Kidney (tissue), 14 donors: ENCODE measurements around the gene CCSAP. TPM values are rescaled to one million over a fixed set of nuclear protein-coding genes. Genes with fewer than 3 reads are reported as not detected.

Experiments used
- DNase-seq, 5 donors: peaks; one replicate each; pipeline ENCODE4 v3.0.0-alpha.2; 2013 to 2020
- FAIRE-seq: peaks from 2 replicates; lab custom pipeline; 2012; peaks lifted over from hg19 to GRCh38; lab: Jason Lieb, UNC
- H3K27ac ChIP-seq, 2 donors: one replicate each; pipeline ENCODE4 v1.7.0; 2013; ENCODE audit warnings: low read depth in 2 of 2, low read length in 2 of 2, inconsistent platforms in 1 of 2
- H3K27me3 ChIP-seq: one replicate; pipeline ENCODE4 v1.7.1; 2013; ENCODE audit warnings: low read length, inconsistent platforms; ENCODE audit not compliant: control insufficient read depth, insufficient read depth
- H3K36me3 ChIP-seq, 3 donors: one replicate each; pipeline versions ENCODE4 v1.7.0 to v1.7.1; 2013; ENCODE audit warnings: low read length in 3 of 3, control low read depth in 1 of 3, inconsistent platforms in 1 of 3; ENCODE audit not compliant: insufficient read depth in 3 of 3, control insufficient read depth in 2 of 3
- H3K4me1 ChIP-seq, 3 donors: one replicate each; pipeline versions ENCODE4 v1.7.0 to v1.7.1; 2013; ENCODE audit warnings: low read length in 3 of 3, inconsistent platforms in 1 of 3, low read depth in 1 of 3; ENCODE audit not compliant: control insufficient read depth in 2 of 3, insufficient read depth in 2 of 3
- H3K4me3 ChIP-seq, 3 donors: one replicate each; pipeline versions ENCODE4 v1.7.0 to v1.8.1; 2013; ENCODE audit warnings: low read length in 3 of 3, control low read depth in 1 of 3, inconsistent platforms in 1 of 3
- H3K9ac ChIP-seq, 3 donors: one replicate each; pipeline versions ENCODE4 v1.7.0 to v1.7.1; 2013; ENCODE audit warnings: low read length in 3 of 3, control low read depth in 1 of 3, inconsistent platforms in 1 of 3
- H3K9me3 ChIP-seq, 3 donors: one replicate each; pipeline versions ENCODE4 v1.7.0 to v1.7.1; 2013; ENCODE audit warnings: low read length in 3 of 3, control low read depth in 1 of 3, inconsistent platforms in 1 of 3; ENCODE audit not compliant: control insufficient read depth in 2 of 3, insufficient read depth in 1 of 3
- CTCF ChIP-seq: IDR thresholded peaks from 3 replicates; pipeline ENCODE4 v1.5.1; 2012; ENCODE audit warnings: mild to moderate bottlenecking, moderate library complexity, borderline replicate concordance; ENCODE audit not compliant: insufficient read depth; ENCODE audit errors: extremely low read depth
- intact Hi-C: fragments of 100-400 bp; cut with DNase I; formaldehyde crosslinking; loops from one replicate; pipeline ENCODE4 v1.11.1; 2022
- polyA plus RNA-seq: library from polyadenylated mRNA; stranded (reverse); fragments of 350-450 nt; fragmentation: Illumina TruSeq; extraction: RNeasy Lipid Tissue Mini Kit (QIAGEN cat#74804); gene quantifications from one replicate; pipeline ENCODE4 v1.2.3, GENCODE V29; 2014; ENCODE audit warnings: low read depth, low replicate concordance; ENCODE audit not compliant: insufficient read depth
- total RNA-seq: library from RNA; stranded (reverse); fragmentation: NEBNext Ultra II Directional; extraction: Animal tissue kit (Norgen Biotek cat#: 25700); gene quantifications from one replicate; pipeline ENCODE4 v1.2.1, GENCODE V29; 2021
- donor health status: control.
- donor health status: control.
- donor health status: control.
- donor health status: control.
- donor health status: control.
- donor health status: DM: yes; HTN: yes; CAD: no.
- donor health status: Normal renal cell carcinoma (clear cell type).

CCSAP gene
- total and polyA plus RNA-seq, 2 donors from 2014 or later, result 0.84 to 3.1 TPM

GRCh38 chr1:229364207-229365065 is 21.6 kb upstream of the CCSAP start:
- H3K9me3 ChIP-seq, result no peaks in the 10 kb centered on the region
- H3K36me3 ChIP-seq, result no peaks in the 10 kb centered on the region
- no peaks in the 10 kb centered on the region for H3K27me3 ChIP-seq
- DNase-seq (no peak), FAIRE-seq (no peak)
- TF ChIP-seq CTCF, result no peak
- H3K27ac ChIP-seq, result no peak overlapping the region
- no peak overlapping the region for H3K4me3 ChIP-seq
- intact Hi-C loops, result no loop called here
- no peaks in the 10 kb centered on the region for H3K4me1 ChIP-seq
- H3K9ac ChIP-seq, result no peak overlapping the region

GRCh38 chr1:229363723-229364122 is 20.9 kb upstream of the CCSAP start:
- DNase-seq (no peak), FAIRE-seq (no peak)
- H3K27ac ChIP-seq, result no peak overlapping the region
- H3K9me3 ChIP-seq, result no peaks in the 10 kb centered on the region
- no peak overlapping the region for H3K9ac ChIP-seq
- no peak overlapping the region for H3K4me3 ChIP-seq
- H3K4me1 ChIP-seq, result no peaks in the 10 kb centered on the region
- intact Hi-C loops, result no loop called here
- H3K27me3 ChIP-seq, result no peaks in the 10 kb centered on the region
- no peak for TF ChIP-seq CTCF
- H3K36me3 ChIP-seq, result no peaks in the 10 kb centered on the region

- FAIRE-seq, result no peak
- intact Hi-C loops, result no loop called here
These were observed 17.6 kb upstream of the CCSAP start for GRCh38 chr1:229360420-229360819.

More at GRCh38 chr1:229360420-229360819, 17.6 kb upstream of the CCSAP start:
- H3K27me3 ChIP-seq, result no peaks in the 10 kb centered on the region
- no peak overlapping the region for H3K27ac ChIP-seq
- H3K9me3 ChIP-seq, result peaks cover 0 to 2% (median 0%) of the 10 kb centered on the region in 3 donors
- H3K9ac ChIP-seq, result no peak overlapping the region
- H3K4me1 ChIP-seq, result no peaks in the 10 kb centered on the region
- no peak overlapping the region for H3K4me3 ChIP-seq
- no peaks in the 10 kb centered on the region for H3K36me3 ChIP-seq
- DNase-seq, result no peak
- TF ChIP-seq CTCF, result no peak
